ENCODE results near the gene CC2D1A.

The CC2D1A gene

GRCh38 chr19:13880059-13881043 lies 25.6 kb upstream of the CC2D1A start:
- no peaks in the 10 kb centered on the region for H3K9me3 ChIP-seq (ENCODE audit: severe bottlenecking)
- peak; percentile 95 for DNase-seq
- no peaks in the 10 kb centered on the region for H3K36me3 ChIP-seq
- peak; percentile 97 for TF ChIP-seq CTCF (IDR thresholded peaks at IDR 0.05; ENCODE audit: low read depth, low read length)
- peak overlapping the region; percentile 80 for H3K27ac ChIP-seq
- peak overlapping the region; percentile 39 for H3K4me3 ChIP-seq (ENCODE audit: low read depth, low read length)
- H3K27me3 ChIP-seq (ENCODE audit: insufficient read depth, low read depth, severe bottlenecking) = no peaks in the 10 kb centered on the region

GRCh38 chr19:13881251-13881691 lies 24.7 kb upstream of the CC2D1A start:
- Histone ChIP-seq H3K27me3 (ENCODE audit: insufficient read depth, low read depth, severe bottlenecking) (no peaks in the 10 kb centered on the region), H3K36me3 (no peaks in the 10 kb centered on the region), H3K4me3 (ENCODE audit: low read depth, low read length) (peak overlapping the region; percentile 8; the same call in 1 of the 2 replicates), H3K9me3 (ENCODE audit: severe bottlenecking) (no peaks in the 10 kb centered on the region), H3K27ac (peak overlapping the region; percentile 80)
- DNase-seq = peak; percentile 59
- TF ChIP-seq CTCF (IDR thresholded peaks at IDR 0.05; ENCODE audit: low read depth, low read length) = no peak

- H3K36me3 ChIP-seq = no peaks in the 10 kb centered on the region
- no peak overlapping the region for H3K4me3 ChIP-seq (ENCODE audit: low read depth, low read length)
- DNase-seq = no peak
- no peak for TF ChIP-seq CTCF (IDR thresholded peaks at IDR 0.05; ENCODE audit: low read depth, low read length)
- no peaks in the 10 kb centered on the region for H3K27me3 ChIP-seq (ENCODE audit: insufficient read depth, low read depth, severe bottlenecking)
- no peaks in the 10 kb centered on the region for H3K9me3 ChIP-seq (ENCODE audit: severe bottlenecking)
- H3K27ac ChIP-seq = peak overlapping the region; percentile 80
These were observed 24.1 kb upstream of the CC2D1A start for GRCh38 chr19:13881692-13882418.

GRCh38 chr19:13882419-13882795 lies 23.6 kb upstream of the CC2D1A start:
- no peaks in the 10 kb centered on the region for H3K36me3 ChIP-seq
- TF ChIP-seq CTCF (IDR thresholded peaks at IDR 0.05; ENCODE audit: low read depth, low read length) = no peak
- H3K9me3 ChIP-seq (ENCODE audit: severe bottlenecking) = no peaks in the 10 kb centered on the region
- DNase-seq = no peak
- no peaks in the 10 kb centered on the region for H3K27me3 ChIP-seq (ENCODE audit: insufficient read depth, low read depth, severe bottlenecking)
- no peak overlapping the region for H3K27ac ChIP-seq
- no peak overlapping the region for H3K4me3 ChIP-seq (ENCODE audit: low read depth, low read length)

GRCh38 chr19:13882836-13883235 lies 23.2 kb upstream of the CC2D1A start:
- Histone ChIP-seq H3K27me3 (ENCODE audit: insufficient read depth, low read depth, severe bottlenecking) (no peaks in the 10 kb centered on the region), H3K4me3 (ENCODE audit: low read depth, low read length) (no peak overlapping the region), H3K36me3 (no peaks in the 10 kb centered on the region), H3K9me3 (ENCODE audit: severe bottlenecking) (no peaks in the 10 kb centered on the region), H3K27ac (no peak overlapping the region)
- TF ChIP-seq CTCF (IDR thresholded peaks at IDR 0.05; ENCODE audit: low read depth, low read length) = no peak
- DNase-seq = no peak

Measured in WERI-Rb-1 (cell line).